ENCODE data around the gene NREP. TPM values are rescaled to one million over a fixed set of nuclear protein-coding genes. Genes with fewer than 3 reads are reported as not detected.

The NREP gene
- total RNA-seq, 6 experiments from 2014 or later: 32.0 to 89.1 (median 35.1) TPM

DNA sequence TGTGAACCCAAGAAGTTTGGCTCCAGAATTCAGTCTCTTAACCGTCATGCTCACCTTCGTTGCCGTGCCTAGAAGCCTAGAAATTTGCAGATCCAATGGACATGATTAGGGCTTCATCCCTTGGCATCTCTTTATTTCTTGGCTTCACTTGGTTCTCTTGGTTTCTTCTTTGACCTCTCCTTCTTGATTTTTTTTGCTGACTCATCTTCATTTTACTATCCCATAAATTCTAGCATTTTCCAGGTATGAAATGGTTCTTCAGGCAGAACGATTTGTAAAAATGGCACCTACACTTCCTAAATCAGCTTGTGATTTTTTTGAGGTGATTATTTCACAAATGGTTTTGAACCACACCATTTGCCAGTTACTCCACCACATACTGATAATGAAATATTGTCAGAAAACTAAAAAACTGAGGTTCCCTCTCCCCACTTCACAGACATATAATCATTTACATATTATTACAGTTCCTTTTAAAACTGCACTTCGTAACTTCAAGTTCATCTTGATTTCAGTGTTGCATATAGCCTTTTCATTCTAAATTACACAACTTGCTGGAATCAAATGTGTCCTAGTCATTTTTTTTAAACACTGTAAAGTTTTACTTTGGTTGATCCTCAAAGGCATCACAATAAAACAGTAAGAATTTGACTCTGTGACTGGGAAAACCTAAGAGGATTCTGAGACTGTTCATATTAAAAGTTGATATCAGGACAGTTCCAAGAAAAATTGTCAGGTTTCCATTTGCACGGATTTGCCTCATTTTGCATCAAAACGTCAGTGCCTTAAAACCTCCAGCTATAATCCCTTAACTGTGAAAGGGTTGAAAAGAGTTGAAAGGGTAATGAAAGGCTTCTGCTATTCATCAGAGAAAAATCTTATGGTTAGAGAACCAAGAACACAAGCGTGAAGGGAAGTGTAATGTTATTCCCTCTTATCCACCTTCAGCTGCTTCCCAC lies 8.9 kb upstream of the NREP start:
- H3K27ac Mint-ChIP-seq: no peak overlapping the region
- no peaks in the 10 kb centered on the region; the same call in 1 of the 2 replicates for H3K27me3 Mint-ChIP-seq (ENCODE audit: insufficient read depth)
- H3K9me3 Mint-ChIP-seq: no peaks in the 10 kb centered on the region
- no peak overlapping the region for H3K4me3 Mint-ChIP-seq
- peaks cover 9% of the 10 kb centered on the region; the same call in 1 of the 2 replicates for H3K4me1 Mint-ChIP-seq (ENCODE audit: low read depth)
- DNase-seq: no peak
- TF ChIP-seq, protein P1, sequence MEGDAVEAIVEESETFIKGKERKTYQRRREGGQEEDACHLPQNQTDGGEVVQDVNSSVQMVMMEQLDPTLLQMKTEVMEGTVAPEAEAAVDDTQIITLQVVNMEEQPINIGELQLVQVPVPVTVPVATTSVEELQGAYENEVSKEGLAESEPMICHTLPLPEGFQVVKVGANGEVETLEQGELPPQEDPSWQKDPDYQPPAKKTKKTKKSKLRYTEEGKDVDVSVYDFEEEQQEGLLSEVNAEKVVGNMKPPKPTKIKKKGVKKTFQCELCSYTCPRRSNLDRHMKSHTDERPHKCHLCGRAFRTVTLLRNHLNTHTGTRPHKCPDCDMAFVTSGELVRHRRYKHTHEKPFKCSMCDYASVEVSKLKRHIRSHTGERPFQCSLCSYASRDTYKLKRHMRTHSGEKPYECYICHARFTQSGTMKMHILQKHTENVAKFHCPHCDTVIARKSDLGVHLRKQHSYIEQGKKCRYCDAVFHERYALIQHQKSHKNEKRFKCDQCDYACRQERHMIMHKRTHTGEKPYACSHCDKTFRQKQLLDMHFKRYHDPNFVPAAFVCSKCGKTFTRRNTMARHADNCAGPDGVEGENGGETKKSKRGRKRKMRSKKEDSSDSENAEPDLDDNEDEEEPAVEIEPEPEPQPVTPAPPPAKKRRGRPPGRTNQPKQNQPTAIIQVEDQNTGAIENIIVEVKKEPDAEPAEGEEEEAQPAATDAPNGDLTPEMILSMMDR (IDR thresholded peaks at IDR 0.05): no peak
- no peaks in the 10 kb centered on the region for H3K36me3 Mint-ChIP-seq (ENCODE audit: low read depth)

DNA sequence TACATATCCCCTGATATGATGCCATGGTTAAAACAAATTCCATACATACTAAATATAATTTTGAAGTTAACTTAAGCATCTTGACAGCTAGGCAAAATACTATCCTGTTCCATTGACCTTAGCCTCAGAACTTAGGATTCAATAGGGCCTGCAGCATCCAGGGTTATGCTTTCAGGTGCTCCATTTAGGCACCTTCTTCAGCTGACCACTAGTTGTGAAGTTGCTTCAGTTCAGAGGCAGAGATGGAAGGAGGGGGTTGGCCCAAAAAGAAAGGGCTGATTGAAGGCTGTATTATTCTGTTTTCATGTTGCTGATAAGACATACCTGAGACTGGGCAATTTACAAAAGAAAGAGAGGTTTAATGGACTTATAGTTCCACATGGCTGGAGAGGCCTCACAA lies 7.0 kb upstream of the NREP start:
- Mint-ChIP-seq H3K36me3 (ENCODE audit: low read depth) (no peaks in the 10 kb centered on the region), H3K4me3 (no peak overlapping the region)
- TF ChIP-seq, protein P1 (IDR thresholded peaks at IDR 0.05): no peak

DNA sequence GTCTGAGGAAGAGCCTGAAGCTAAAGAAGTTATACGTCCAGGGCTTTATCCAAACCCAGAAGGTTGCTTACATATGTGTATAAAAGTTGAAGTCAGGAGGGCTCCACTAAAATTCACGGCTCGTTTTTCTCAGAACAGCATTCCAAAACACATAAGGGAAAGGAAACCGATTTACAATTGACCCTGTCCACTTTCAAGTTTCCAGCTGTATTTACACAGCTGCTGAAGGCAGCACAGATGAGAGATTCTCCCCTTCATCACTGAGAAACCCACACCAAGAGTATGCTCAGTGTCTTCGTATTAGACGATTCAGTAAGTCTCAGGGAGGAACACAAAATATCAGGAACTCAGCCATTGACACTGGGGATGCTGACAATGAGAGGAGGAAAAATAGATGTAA lies 5.9 kb upstream of the NREP start:
- Mint-ChIP-seq H3K4me3 (no peak overlapping the region), H3K4me1 (ENCODE audit: low read depth) (peaks cover 19% of the 10 kb centered on the region), H3K36me3 (ENCODE audit: low read depth) (no peaks in the 10 kb centered on the region), H3K27ac (no peak overlapping the region), H3K27me3 (ENCODE audit: insufficient read depth) (no peaks in the 10 kb centered on the region), H3K9me3 (no peaks in the 10 kb centered on the region)
- TF ChIP-seq, protein P1 (IDR thresholded peaks at IDR 0.05): no peak
- DNase-seq: no peak

More for the DNA sequence above, 7.0 kb upstream of the NREP start:
- Mint-ChIP-seq H3K9me3 (no peaks in the 10 kb centered on the region), H3K27me3 (ENCODE audit: insufficient read depth) (no peaks in the 10 kb centered on the region; the same call in 1 of the 2 replicates), H3K4me1 (ENCODE audit: low read depth) (peaks cover 9% of the 10 kb centered on the region; the same call in 1 of the 2 replicates), H3K27ac (no peak overlapping the region)
- no peak for DNase-seq

DNA sequence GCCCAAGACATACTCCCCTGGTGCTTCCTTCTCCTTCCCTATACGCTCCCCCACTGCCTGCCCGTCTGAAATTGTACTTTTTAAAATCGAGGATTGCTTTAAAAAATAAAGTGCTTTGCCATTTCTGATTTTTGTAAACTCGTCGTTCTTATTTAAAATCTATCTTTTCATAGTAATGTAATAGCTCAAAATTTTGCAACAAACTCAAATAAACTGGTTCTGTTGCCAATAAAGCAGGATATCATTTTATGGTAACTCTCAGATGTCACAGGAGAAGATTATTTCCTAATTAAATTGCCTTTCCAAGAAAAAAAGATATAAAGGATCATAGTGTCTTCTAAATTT lies 1.3 kb upstream of the NREP start:
- TF ChIP-seq, protein P1 (IDR thresholded peaks at IDR 0.05): no peak
- H3K4me1 Mint-ChIP-seq (ENCODE audit: low read depth): peaks cover 32% of the 10 kb centered on the region

DNA sequence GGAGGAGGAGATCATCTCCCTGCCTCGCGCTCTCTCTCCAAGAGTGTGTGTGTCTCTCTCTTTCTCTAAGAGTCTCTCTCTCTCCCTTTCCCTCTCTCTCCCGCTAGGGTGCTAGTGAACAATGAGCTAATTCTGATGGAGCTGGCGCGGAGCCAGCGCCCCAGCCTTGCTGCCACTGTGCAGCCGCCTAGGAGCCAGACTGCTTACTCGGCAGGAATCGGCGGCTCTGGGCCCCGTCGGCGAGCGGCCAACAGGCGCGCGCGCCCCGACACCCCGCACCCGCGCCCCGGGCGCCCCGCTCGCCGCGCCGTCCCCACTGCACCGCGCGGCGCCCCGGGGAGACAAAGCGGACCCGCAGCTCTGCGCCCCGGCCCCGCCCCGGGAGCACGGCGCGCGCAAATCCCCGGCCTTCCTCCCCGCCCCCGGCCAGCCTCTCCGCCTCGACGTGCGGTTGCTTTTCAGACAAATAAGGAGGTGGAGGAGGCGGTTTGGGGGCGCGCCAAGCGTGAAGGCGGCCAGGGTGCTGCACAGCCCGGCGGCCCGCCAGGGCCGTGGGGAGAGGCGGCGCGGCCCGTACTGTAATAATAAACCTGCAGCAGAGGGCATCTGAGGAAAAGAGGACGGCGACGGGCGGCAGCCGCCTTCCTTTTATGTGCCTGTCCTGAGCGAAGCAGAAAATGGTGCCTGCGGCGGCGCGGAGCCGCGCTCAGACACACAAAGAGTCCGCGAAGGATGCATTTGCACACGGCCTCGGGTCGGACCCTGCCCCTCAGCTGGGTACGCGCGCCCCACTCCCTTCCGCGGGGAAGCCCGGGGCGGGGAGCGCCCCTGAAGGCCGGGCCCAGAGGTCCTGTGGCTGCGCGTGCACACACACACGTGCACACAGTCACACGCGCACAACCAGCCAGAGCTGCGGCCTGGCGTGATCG lies 625 bp upstream of the NREP start:
- Mint-ChIP-seq H3K27ac (peak overlapping the region; percentile 88), H3K9me3 (no peaks in the 10 kb centered on the region), H3K36me3 (ENCODE audit: low read depth) (peaks cover 9% of the 10 kb centered on the region), H3K4me3 (peak overlapping the region; percentile 91), H3K27me3 (ENCODE audit: insufficient read depth) (no peaks in the 10 kb centered on the region), H3K4me1 (ENCODE audit: low read depth) (peaks cover 36% of the 10 kb centered on the region)
- DNase-seq: peak; percentile 98
- TF ChIP-seq, protein P1 (IDR thresholded peaks at IDR 0.05): peak; percentile 55

More for the DNA sequence above, 1.3 kb upstream of the NREP start:
- Mint-ChIP-seq H3K27me3 (ENCODE audit: insufficient read depth) (no peaks in the 10 kb centered on the region), H3K9me3 (no peaks in the 10 kb centered on the region), H3K36me3 (ENCODE audit: low read depth) (peaks cover 5% of the 10 kb centered on the region), H3K4me3 (peak overlapping the region; percentile 85), H3K27ac (peak overlapping the region; percentile 88)
- no peak for DNase-seq

Measured in HFFc6 (cell line).